Progenitor cell of endocrine pancreas (in vitro differentiated cells): ENCODE results near the gene SLC10A6. TPM values are rescaled to one million over a fixed set of nuclear protein-coding genes. Genes with fewer than 3 reads are reported as not detected.

ENCODE experiments used
- DNase-seq: peaks from one replicate; pipeline ENCODE4 v3.0.0; 2021; ENCODE audit warnings: low spot score; ENCODE audit not compliant: unreplicated experiment
- H3K27ac Mint-ChIP-seq: 2 replicates; pipeline ENCODE4 v1.8.0; 2021; ENCODE audit warnings: mild to moderate bottlenecking, moderate library complexity, mixed read lengths
- H3K27me3 Mint-ChIP-seq: 2 replicates; pipeline ENCODE4 v1.8.0; 2021; ENCODE audit warnings: mixed read lengths
- H3K36me3 Mint-ChIP-seq: 2 replicates; pipeline ENCODE4 v1.8.0; 2022; ENCODE audit warnings: mixed read lengths; ENCODE audit not compliant: insufficient read depth
- H3K4me1 Mint-ChIP-seq: 2 replicates; pipeline ENCODE4 v1.8.0; 2021; ENCODE audit warnings: low read depth, mixed read lengths
- H3K4me3 Mint-ChIP-seq: 2 replicates; pipeline ENCODE4 v1.8.0; 2021; ENCODE audit warnings: low read depth, mild to moderate bottlenecking, moderate library complexity, mixed read lengths
- H3K9me3 Mint-ChIP-seq: 2 replicates; pipeline ENCODE4 v1.8.0; 2021; ENCODE audit warnings: low read depth, mixed read lengths
- CTCF ChIP-seq: fragments of 200-600 bp; sonication (generic); IDR thresholded peaks from one replicate; pipeline ENCODE4 v1.5.0; 2021; ENCODE audit warnings: antibody characterized with exemption, mild to moderate bottlenecking; ENCODE audit not compliant: unreplicated experiment
- total RNA-seq: library from RNA; stranded (reverse); gene quantifications from 2 replicates; pipeline ENCODE4 v1.2.1, GENCODE V29; 2021

The SLC10A6 gene
- total RNA-seq, 1 donor from 2014 or later: not detected

GRCh38 chr4:86848136-86848535 is 1.0 kb downstream of the SLC10A6 start:
- no peak overlapping the region for H3K27ac Mint-ChIP-seq

GRCh38 chr4:86847571-86847970 is 1.6 kb downstream of the SLC10A6 start:
- peaks cover 2% of the 10 kb centered on the region for H3K27me3 Mint-ChIP-seq
- no peak overlapping the region for H3K27ac Mint-ChIP-seq
- peaks cover 2% of the 10 kb centered on the region for H3K4me1 Mint-ChIP-seq
- peaks cover 4% of the 10 kb centered on the region for H3K9me3 Mint-ChIP-seq
- no peaks in the 10 kb centered on the region for H3K36me3 Mint-ChIP-seq
- no peak for DNase-seq
- TF ChIP-seq CTCF: no peak
- no peak overlapping the region for H3K4me3 Mint-ChIP-seq

More at GRCh38 chr4:86848136-86848535, 1.0 kb downstream of the SLC10A6 start:
- H3K27me3 Mint-ChIP-seq: peaks cover 2% of the 10 kb centered on the region
- no peaks in the 10 kb centered on the region for H3K36me3 Mint-ChIP-seq
- no peak for DNase-seq
- peaks cover 2% of the 10 kb centered on the region for H3K4me1 Mint-ChIP-seq
- peaks cover 4% of the 10 kb centered on the region for H3K9me3 Mint-ChIP-seq
- TF ChIP-seq CTCF: no peak
- H3K4me3 Mint-ChIP-seq: no peak overlapping the region

- Mint-ChIP-seq H3K9me3 (peaks cover 4% of the 10 kb centered on the region), H3K36me3 (no peaks in the 10 kb centered on the region), H3K4me1 (peaks cover 2% of the 10 kb centered on the region), H3K27ac (no peak overlapping the region), H3K4me3 (no peak overlapping the region), H3K27me3 (peaks cover 2% of the 10 kb centered on the region)
- no peak for TF ChIP-seq CTCF
- DNase-seq: no peak
Measured at GRCh38 chr4:86846921-86847320, 2.3 kb downstream of the SLC10A6 start.

GRCh38 chr4:86845593-86845992 is 3.6 kb downstream of the SLC10A6 start:
- Mint-ChIP-seq H3K36me3 (no peaks in the 10 kb centered on the region), H3K4me1 (peaks cover 2% of the 10 kb centered on the region), H3K9me3 (peaks cover 4% of the 10 kb centered on the region), H3K27ac (no peak overlapping the region), H3K27me3 (peaks cover 2% of the 10 kb centered on the region), H3K4me3 (no peak overlapping the region)
- TF ChIP-seq CTCF: no peak
- no peak for DNase-seq

GRCh38 chr4:86841309-86841708 is 7.9 kb downstream of the SLC10A6 start:
- TF ChIP-seq CTCF: no peak
- Mint-ChIP-seq H3K9me3 (peaks cover 4% of the 10 kb centered on the region), H3K36me3 (no peaks in the 10 kb centered on the region), H3K27ac (no peak overlapping the region), H3K27me3 (no peaks in the 10 kb centered on the region), H3K4me3 (no peak overlapping the region), H3K4me1 (no peaks in the 10 kb centered on the region)
- DNase-seq: no peak
